Renal cortex interstitium (tissue), 15 donors: Measurements from ENCODE around the gene RUBCN. TPM values are rescaled to one million over a fixed set of nuclear protein-coding genes. Genes with fewer than 3 reads are reported as not detected.
A peak's percentile ranks its signal among the peaks of the same experiment; 100 is the strongest.

Experiments used
- DNase-seq, 11 donors: peaks; one replicate each; pipeline ENCODE4 v3.0.0-alpha.2; 2013; ENCODE audit warnings: low read depth in 9 of 11, low spot score in 4 of 11; ENCODE audit errors: extremely low read depth in 1 of 11
- long read RNA-seq, 16 experiments: transcript quantifications; one replicate each; lab custom pipeline, GENCODE V29; 2026
- polyA plus RNA-seq, 3 donors: library from polyadenylated mRNA; unstranded; fragments of 120-200 nt; gene quantifications; one replicate each; pipeline ENCODE4 v1.2.1, GENCODE V29; 2013; ENCODE audit not compliant: insufficient read length in 3 of 3

Gene RUBCN
- polyA plus RNA-seq: 10 to 100 TPM in 2 of 3 donors, 1 to 10 TPM in 1; 9.9 to 14.8 (median 12.4) TPM
- long read RNA-seq, donor 1, partial matches to known transcripts: 11 of 11 reads
- long read RNA-seq, donor 1, other reads (novel, unspliced or antisense): 0 of 11 reads
- long read RNA-seq, donor 2, partial matches to known transcripts: 0 of 1 reads
- long read RNA-seq, donor 2, other reads (novel, unspliced or antisense): 0 of 1 reads
- long read RNA-seq, donor 3, partial matches to known transcripts: 126 of 126 reads
- long read RNA-seq, donor 3, other reads (novel, unspliced or antisense): 0 of 126 reads
- long read RNA-seq, donor 4: 0 reads
- long read RNA-seq, donor 5: 0 reads
- long read RNA-seq, donor 6, partial matches to known transcripts: 0 of 2 reads
- long read RNA-seq, donor 6, other reads (novel, unspliced or antisense): 0 of 2 reads
- long read RNA-seq, donor 7, partial matches to known transcripts: 0 of 1 reads
- long read RNA-seq, donor 7, other reads (novel, unspliced or antisense): 0 of 1 reads
- long read RNA-seq, donor 8: 0 reads
- long read RNA-seq, donor 9, partial matches to known transcripts: 0 of 1 reads
- long read RNA-seq, donor 9, other reads (novel, unspliced or antisense): 0 of 1 reads
- long read RNA-seq, donor 10: 0 reads
- long read RNA-seq, donor 11, partial matches to known transcripts: 0 of 2 reads
- long read RNA-seq, donor 11, other reads (novel, unspliced or antisense): 0 of 2 reads
- long read RNA-seq, donor 12: 0 reads
- long read RNA-seq, donor 13: 0 reads
- long read RNA-seq, donor 14, partial matches to known transcripts: 6 of 9 reads
- long read RNA-seq, donor 14, other reads (novel, unspliced or antisense): 0 of 9 reads
- long read RNA-seq, donor 15, partial matches to known transcripts: 0 of 2 reads
- long read RNA-seq, donor 15, other reads (novel, unspliced or antisense): 0 of 2 reads
- long read RNA-seq, donor 16, partial matches to known transcripts: 0 of 2 reads
- long read RNA-seq, donor 16, other reads (novel, unspliced or antisense): 0 of 2 reads

- DNase-seq: peak; percentile 75 to 94 (median 91)
These were observed at the start of gene RUBCN for GRCh38 chr3:197736491-197737318. Gene RUBCN, minus strand, starts transcription at chr3:197736904. Its CDS starts 185 bp downstream, at chr3:197736719.

GRCh38 chr3:197784019-197784585, 47.4 kb upstream of the RUBCN start:
- DNase-seq: no peak

DNA sequence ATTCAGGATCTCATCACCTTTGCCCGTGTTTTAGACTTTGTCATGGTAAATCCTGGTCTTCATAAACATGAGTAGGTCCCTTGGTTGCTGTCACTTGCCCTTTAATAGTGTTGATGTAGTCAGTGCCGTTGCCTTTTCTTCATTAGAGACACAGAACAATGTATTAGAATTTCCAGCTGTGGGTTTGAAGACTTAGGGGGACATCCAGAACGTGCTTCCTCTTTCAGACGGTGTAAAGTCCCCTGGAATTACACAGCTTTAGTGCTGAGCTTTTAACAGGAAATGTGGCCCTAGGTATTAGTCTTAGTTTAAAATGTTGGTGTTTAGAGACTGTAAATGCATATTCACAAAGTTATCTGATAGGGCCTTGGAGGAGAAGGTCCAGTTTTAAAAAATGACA, 45.5 kb upstream of the RUBCN start:
- no peak for DNase-seq

DNA sequence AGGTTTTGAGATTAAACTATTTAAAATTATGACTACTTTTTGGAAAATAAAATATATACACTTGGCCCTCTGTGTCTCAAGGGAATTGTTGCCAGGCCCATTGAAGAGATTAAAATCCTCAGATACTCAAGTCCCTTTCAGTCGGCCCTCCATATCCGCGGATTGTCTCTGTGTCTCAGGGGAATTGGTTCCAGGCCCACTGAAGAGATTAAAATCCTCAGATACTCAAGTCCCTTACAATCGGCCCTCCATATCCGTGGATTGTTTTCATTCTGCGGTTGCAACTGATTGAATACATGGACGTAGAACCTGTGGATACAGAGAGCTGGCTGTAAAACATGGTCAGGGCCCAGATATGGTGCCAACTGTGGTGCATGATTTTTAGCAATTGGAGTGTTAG, 38.6 kb upstream of the RUBCN start:
- no peak for DNase-seq

DNA sequence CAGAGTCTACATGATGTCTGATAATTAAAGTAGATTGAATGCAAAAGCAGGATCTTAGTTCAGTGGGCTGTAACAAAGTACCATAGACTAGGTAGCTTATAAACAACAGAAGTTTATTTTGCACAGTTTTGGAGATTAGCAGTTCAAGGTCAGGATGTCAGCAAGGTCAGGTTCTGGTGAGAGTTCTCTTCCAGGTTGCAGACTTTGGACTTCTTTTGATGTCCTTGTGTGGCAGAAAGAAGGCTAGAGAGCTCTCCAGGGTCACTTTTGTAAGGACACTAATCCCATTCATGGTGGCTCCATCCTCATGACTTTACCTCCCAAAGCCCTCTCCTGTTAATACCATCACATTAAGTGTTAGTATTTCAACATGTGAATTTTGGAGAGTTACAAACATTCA, 25.1 kb upstream of the RUBCN start:
- no peak for DNase-seq

- no peak for DNase-seq
These were observed 21.8 kb upstream of the RUBCN start for GRCh38 chr3:197758512-197758911.

DNA sequence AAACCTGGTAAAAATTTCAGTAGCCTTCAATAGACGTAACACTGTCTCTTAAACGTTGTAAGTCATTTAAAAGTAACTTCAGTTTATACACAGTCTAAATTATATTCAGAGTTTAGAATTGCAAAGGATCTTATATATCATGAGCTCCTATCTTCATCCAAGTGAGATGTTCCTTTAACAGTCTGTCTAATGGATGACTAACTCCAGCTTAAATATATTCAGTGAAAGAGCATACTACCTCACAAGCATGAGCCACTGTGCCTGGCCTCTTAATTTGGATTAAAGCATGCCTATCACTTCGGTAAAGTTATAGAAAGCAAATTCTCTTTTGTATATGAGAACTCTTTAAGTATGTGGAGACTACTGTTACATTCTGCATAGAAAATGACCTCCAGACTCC, 20.0 kb upstream of the RUBCN start:
- DNase-seq: no peak

DNA sequence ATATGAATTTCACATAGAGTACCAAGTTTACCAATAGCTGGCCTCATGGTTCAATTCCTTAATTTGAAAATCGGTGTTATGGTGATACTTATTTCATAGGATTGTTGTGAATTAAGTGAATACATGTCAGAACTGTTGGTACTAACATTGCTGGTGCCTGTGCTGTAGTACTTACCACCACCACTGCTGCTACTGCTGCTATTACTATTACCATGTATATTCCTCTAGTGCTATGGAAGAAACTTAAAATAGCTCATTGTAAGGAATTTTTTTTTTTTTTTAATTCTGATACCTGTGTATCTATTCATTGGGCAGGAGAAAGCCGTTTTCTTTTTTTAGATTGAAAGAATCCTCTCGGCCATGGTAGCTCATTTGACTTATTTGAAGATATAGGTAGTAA, 16.6 kb upstream of the RUBCN start:
- no peak for DNase-seq

DNA sequence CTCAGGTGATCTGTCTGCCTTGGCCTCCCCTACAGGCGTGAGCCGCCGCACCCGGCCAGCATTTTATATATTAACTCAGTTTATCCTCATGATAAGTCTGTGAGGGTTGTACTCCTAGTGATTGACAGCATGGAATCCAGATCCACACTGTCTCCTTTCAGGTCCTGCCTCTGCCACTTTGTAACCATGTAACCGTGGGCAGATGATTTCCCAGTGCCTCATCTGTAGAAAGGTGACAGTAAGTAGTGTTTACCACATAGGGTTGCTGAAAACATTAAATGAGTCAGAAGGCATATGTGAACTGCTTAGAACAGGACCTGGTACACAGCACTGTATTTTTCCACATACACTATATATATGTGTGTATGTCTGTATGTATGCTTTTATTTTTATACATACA, 15.4 kb upstream of the RUBCN start:
- DNase-seq: no peak

GRCh38 chr3:197750858-197751737, 14.4 kb upstream of the RUBCN start:
- DNase-seq: peak in 1 of 11 donors; percentile 6

GRCh38 chr3:197750396-197750831, 13.7 kb upstream of the RUBCN start:
- DNase-seq: peak in 4 of 11 donors; percentile 35 to 56 (median 54)

- peak in 10 of 11 donors; percentile 64 to 86 (median 80) for DNase-seq
These were observed 13.1 kb upstream of the RUBCN start, which contains the start of gene FYTTD1 for GRCh38 chr3:197749601-197750395. Gene FYTTD1, plus strand, starts transcription at chr3:197749883. Its CDS starts 89 bp downstream, at chr3:197749972.

GRCh38 chr3:197749315-197749600, 12.6 kb upstream of the RUBCN start:
- peak in 2 of 11 donors; percentile 54 to 55 for DNase-seq

DNA sequence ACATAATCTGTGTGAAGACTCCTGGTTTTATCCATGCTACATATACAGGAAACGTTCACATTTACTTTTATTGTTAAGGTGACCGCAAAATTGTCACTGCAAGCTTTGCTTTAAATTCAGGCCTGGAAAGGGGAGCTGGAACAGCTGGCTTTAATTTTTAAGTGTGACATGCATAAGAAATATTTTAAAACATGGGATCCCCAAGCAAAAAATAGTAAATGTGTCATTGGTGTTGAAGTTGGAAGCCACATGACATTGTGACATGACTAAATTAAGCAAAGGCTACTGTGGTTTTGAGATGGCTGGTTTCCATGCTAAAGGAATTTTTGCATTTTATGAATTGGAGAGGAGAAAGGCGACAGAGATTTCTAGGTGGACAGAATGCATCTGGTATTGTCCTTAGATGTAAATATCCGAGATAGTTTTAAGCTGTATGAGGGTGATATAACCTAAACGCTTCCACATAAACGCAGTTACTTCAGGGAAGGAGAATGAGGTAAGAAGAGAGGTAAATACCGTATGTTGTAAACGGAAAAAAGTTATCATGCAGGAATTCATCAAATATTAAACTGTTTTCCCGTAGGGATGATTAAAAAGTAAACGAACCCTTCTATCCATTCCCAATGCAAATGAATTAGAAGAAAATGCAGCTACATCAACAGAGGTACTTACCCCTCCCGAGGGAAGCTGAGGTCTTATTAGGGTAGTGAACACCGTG, 12.1 kb upstream of the RUBCN start:
- peak in 1 of 11 donors; percentile 6 for DNase-seq

GRCh38 chr3:197746801-197747237, 10.1 kb upstream of the RUBCN start:
- DNase-seq: no peak

GRCh38 chr3:197746209-197746608, 9.5 kb upstream of the RUBCN start:
- no peak for DNase-seq
